Cardiac muscle cell (in vitro differentiated cells and primary cell): ENCODE results near the gene MAP1LC3A. TPM values are rescaled to one million over a fixed set of nuclear protein-coding genes. Genes with fewer than 3 reads are reported as not detected.

Experiments
- DNase-seq, 2 donors: peaks; one replicate each; pipeline versions ENCODE4 v3.0.0 to v3.0.0-alpha.2; 2010 to 2017; ENCODE audit warnings: low read depth in 1 of 2, low spot score in 1 of 2
- H3K27ac ChIP-seq: fragments of 200-600 bp; sonication (generic); 2 replicates; pipeline ENCODE4 v1.5.1; 2016
- H3K27me3 ChIP-seq: fragments of 200-600 bp; sonication (generic); 2 replicates; pipeline ENCODE4 v1.6.0; 2016; ENCODE audit warnings: control low read depth
- H3K36me3 ChIP-seq: fragments of 200-600 bp; sonication (generic); 2 replicates; pipeline ENCODE4 v1.5.1; 2016; ENCODE audit warnings: control low read depth
- H3K4me1 ChIP-seq: fragments of 200-600 bp; sonication (generic); 2 replicates; pipeline ENCODE4 v1.8.1; 2017; ENCODE audit warnings: low read depth, mild to moderate bottlenecking, mixed run types
- H3K4me3 ChIP-seq: fragments of 200-600 bp; sonication (generic); 2 replicates; pipeline ENCODE4 v1.5.1; 2016; ENCODE audit warnings: mild to moderate bottlenecking
- H3K9me3 ChIP-seq: fragments of 200-600 bp; sonication (generic); 2 replicates; pipeline ENCODE4 v1.5.1; 2017; ENCODE audit warnings: low read depth, mild to moderate bottlenecking, control low read depth
- polyA plus RNA-seq: library from polyadenylated mRNA; unstranded; fragments of >200 nt; fragmentation: Nextera tagmentation; extraction: Ambion mirVana; gene quantifications from 2 replicates; pipeline ENCODE4 v1.2.1, GENCODE V29; 2016
- total RNA-seq: library from RNA; depleted of rRNA; stranded (reverse); fragments of >200 nt; gene quantifications from 2 replicates; pipeline ENCODE4 v1.2.3, GENCODE V29; 2016
- TF ChIP-seq, protein P1 (sequence below): IDR thresholded peaks from 2 replicates; pipeline ENCODE4 v1.5.1; 2012; ENCODE audit warnings: low read depth, mild to moderate bottlenecking, low read length

Gene MAP1LC3A
- total and polyA plus RNA-seq, 2 experiments from 2014 or later, result 29.7 to 38.7 TPM

DNA sequence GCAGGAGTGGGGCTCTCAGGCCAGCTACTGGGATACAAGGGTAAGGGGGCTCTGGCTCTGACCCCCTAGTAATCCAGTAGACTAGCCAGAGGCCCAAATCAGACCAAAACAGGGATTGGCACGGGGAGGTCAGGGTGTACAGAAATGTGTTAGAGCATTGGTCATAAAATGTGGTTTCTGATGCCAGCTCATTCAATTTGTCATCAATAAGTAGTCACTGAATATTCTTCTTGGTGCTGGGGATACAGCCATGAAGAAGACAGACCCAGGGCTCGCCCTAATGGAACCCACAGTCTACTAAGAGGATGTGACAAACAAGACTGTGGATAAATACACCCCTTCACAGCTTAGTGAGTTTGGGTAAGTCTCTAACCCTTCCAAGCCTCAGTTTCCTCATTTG lies 11.1 kb downstream of the MAP1LC3A start:
- no peak overlapping the region for H3K4me3 ChIP-seq
- DNase-seq, result no peak
- peaks cover 5% of the 10 kb centered on the region for H3K4me1 ChIP-seq
- H3K36me3 ChIP-seq, result no peaks in the 10 kb centered on the region
- no peaks in the 10 kb centered on the region for H3K9me3 ChIP-seq
- no peak overlapping the region for H3K27ac ChIP-seq
- no peaks in the 10 kb centered on the region for H3K27me3 ChIP-seq
- TF ChIP-seq, protein P1, sequence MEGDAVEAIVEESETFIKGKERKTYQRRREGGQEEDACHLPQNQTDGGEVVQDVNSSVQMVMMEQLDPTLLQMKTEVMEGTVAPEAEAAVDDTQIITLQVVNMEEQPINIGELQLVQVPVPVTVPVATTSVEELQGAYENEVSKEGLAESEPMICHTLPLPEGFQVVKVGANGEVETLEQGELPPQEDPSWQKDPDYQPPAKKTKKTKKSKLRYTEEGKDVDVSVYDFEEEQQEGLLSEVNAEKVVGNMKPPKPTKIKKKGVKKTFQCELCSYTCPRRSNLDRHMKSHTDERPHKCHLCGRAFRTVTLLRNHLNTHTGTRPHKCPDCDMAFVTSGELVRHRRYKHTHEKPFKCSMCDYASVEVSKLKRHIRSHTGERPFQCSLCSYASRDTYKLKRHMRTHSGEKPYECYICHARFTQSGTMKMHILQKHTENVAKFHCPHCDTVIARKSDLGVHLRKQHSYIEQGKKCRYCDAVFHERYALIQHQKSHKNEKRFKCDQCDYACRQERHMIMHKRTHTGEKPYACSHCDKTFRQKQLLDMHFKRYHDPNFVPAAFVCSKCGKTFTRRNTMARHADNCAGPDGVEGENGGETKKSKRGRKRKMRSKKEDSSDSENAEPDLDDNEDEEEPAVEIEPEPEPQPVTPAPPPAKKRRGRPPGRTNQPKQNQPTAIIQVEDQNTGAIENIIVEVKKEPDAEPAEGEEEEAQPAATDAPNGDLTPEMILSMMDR, result no peak

DNA sequence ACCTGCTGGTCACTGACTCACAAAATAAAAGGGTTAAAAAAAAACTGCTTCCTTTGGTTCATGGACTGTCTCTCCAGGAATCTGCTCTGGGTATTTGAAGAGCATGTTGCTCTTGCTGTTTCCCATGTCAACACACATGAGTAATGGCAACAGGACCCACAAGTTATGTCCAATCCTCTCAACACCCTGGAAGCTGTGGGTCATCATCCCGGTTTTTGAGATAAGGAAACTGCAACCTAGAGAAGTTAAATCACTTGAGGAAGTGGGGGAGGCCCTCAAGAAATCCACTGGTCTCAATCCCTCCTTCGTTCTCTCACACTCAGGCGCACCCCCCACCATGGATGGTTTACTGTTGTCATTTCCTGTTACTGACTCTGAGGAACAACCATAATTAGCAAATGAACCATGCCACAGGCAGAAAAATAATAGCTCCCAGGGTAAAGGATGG lies 12.4 kb downstream of the MAP1LC3A start:
- Histone ChIP-seq H3K36me3 (no peaks in the 10 kb centered on the region), H3K27me3 (no peaks in the 10 kb centered on the region), H3K4me3 (no peak overlapping the region), H3K9me3 (no peaks in the 10 kb centered on the region), H3K4me1 (peaks cover 5% of the 10 kb centered on the region), H3K27ac (peak overlapping the region; percentile 57)
- DNase-seq, result peak; percentile 37 to 91
- TF ChIP-seq, protein P1, result no peak

DNA sequence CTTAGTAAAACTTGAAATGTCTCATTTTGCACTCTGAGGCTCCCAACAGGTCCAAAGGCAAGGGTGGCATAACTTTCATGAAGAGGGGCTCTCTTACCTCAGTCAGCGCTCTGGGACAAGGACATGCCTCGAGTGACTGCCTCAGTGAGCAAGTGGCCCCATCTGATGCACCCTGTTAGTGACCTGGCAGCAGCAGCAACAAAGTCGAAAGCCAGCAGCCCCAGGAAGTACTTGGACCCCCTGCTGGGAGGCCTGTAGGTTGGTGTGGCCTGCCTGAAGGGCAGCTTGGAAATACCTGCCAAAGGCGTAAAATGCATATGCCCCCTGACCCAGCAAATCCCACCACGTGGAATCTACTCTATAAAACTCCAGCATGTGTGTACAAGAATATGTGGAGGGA lies 13.2 kb downstream of the MAP1LC3A start:
- DNase-seq, result no peak
- Histone ChIP-seq H3K4me3 (no peak overlapping the region), H3K27me3 (no peaks in the 10 kb centered on the region), H3K9me3 (no peaks in the 10 kb centered on the region), H3K27ac (peak overlapping the region; percentile 57), H3K4me1 (peaks cover 5% of the 10 kb centered on the region), H3K36me3 (no peaks in the 10 kb centered on the region)
- TF ChIP-seq, protein P1, result no peak

DNA sequence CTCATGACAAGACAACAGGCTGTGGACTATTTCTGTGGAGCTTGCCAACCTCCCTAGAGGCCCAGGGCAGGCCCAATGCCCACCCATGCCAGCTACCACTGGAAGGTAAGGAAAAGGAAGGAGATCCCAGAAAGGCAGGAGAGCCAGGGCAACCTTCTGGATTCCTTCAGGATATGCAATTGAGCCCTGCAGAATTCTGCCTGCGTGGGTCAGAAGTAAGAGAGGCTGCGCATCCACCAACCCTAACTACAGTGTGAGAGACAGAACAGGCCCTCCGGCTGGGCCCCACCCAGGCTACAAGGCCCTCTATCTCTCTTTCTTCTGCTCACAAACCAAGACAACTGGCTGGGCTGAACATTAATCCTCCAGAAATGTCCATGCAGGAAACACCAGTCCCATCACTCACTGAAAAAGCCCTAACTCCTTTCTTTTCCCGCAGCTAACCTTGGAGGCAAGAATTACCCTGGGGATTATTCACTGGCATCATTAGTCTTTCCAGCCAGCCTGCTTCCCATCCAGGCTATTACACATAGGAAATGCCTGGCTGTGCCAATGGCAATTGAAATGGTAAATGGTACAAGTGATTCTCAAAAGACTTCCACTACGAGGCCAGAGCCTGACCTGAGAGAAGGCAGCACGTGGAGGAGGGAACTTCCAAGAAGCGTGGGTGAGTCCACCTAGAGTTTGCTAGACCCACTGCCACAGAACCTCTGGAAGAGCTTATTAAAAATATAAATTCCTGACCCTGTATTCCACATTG lies 15.2 kb downstream of the MAP1LC3A start:
- no peak overlapping the region for H3K4me3 ChIP-seq
- no peak for DNase-seq
- no peaks in the 10 kb centered on the region for H3K36me3 ChIP-seq
- no peaks in the 10 kb centered on the region for H3K9me3 ChIP-seq
- no peak overlapping the region for H3K27ac ChIP-seq
- TF ChIP-seq, protein P1, result no peak
- no peaks in the 10 kb centered on the region for H3K27me3 ChIP-seq
- H3K4me1 ChIP-seq, result peaks cover 12% of the 10 kb centered on the region

DNA sequence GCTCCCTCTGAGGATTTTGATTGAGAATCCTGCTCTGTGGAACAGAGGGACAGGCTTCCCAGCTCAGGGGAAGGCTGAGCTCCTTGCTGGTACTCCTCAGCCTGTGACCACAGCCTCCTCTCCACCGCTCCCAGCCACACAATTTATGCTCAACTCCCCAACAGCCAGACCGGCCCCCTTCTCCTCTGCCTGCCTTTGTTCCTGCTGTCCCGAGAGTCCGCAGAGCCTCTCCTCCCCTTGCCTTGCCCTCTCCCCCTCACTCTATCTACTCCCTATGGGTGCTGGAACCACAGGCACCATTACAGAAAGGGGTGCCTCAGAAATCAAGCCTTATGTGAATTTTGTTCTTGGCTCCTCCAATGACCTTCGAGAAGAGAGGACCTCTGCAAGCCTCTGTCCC lies 15.9 kb downstream of the MAP1LC3A start:
- DNase-seq, result no peak
- H3K36me3 ChIP-seq, result no peaks in the 10 kb centered on the region
- H3K27me3 ChIP-seq, result no peaks in the 10 kb centered on the region
- H3K27ac ChIP-seq, result no peak overlapping the region
- no peaks in the 10 kb centered on the region for H3K9me3 ChIP-seq
- no peak overlapping the region for H3K4me3 ChIP-seq
- H3K4me1 ChIP-seq, result peaks cover 14% of the 10 kb centered on the region
- TF ChIP-seq, protein P1, result no peak
